ENCODE data around the gene CGB2.

GRCh38 chr19:49020931-49021895, 10.5 kb upstream of the CGB2 start:
- TF ChIP-seq POLR2A (IDR thresholded peaks at IDR 0.05; ENCODE audit: low read depth, low read length) (no peak), POLR2AphosphoS5 (IDR thresholded peaks at IDR 0.05; ENCODE audit: low read depth, low read length) (no peak)

All from GM12892 (cell line).